Progenitor cell of endocrine pancreas (in vitro differentiated cells): ENCODE data around the gene PTGS1. TPM values are rescaled to one million over a fixed set of nuclear protein-coding genes. Genes with fewer than 3 reads are reported as not detected.
"Not testable (repeated sequence)": the region's sequence is repeated elsewhere in the genome, so short reads cannot be mapped to it uniquely, and the experiment has no call there.

ENCODE experiments used
- DNase-seq: peaks from one replicate; pipeline ENCODE4 v3.0.0; 2021; ENCODE audit warnings: low spot score; ENCODE audit not compliant: unreplicated experiment
- H3K27ac Mint-ChIP-seq: 2 replicates; pipeline ENCODE4 v1.8.0; 2021; ENCODE audit warnings: mild to moderate bottlenecking, moderate library complexity, mixed read lengths
- H3K27me3 Mint-ChIP-seq: 2 replicates; pipeline ENCODE4 v1.8.0; 2021; ENCODE audit warnings: mixed read lengths
- H3K36me3 Mint-ChIP-seq: 2 replicates; pipeline ENCODE4 v1.8.0; 2022; ENCODE audit warnings: mixed read lengths; ENCODE audit not compliant: insufficient read depth
- H3K4me1 Mint-ChIP-seq: 2 replicates; pipeline ENCODE4 v1.8.0; 2021; ENCODE audit warnings: low read depth, mixed read lengths
- H3K4me3 Mint-ChIP-seq: 2 replicates; pipeline ENCODE4 v1.8.0; 2021; ENCODE audit warnings: low read depth, mild to moderate bottlenecking, moderate library complexity, mixed read lengths
- H3K9me3 Mint-ChIP-seq: 2 replicates; pipeline ENCODE4 v1.8.0; 2021; ENCODE audit warnings: low read depth, mixed read lengths
- long read RNA-seq: library from polyadenylated mRNA; unstranded; transcript quantifications from one replicate; pipeline ENCODE4 v2.0.0, GENCODE V29; 2020
- total RNA-seq: library from RNA; stranded (reverse); gene quantifications from 2 replicates; pipeline ENCODE4 v1.2.1, GENCODE V29; 2021
- TF ChIP-seq, protein P1 (sequence below): fragments of 200-600 bp; sonication (generic); IDR thresholded peaks from one replicate; pipeline ENCODE4 v1.5.0; 2021; ENCODE audit warnings: antibody characterized with exemption, mild to moderate bottlenecking; ENCODE audit not compliant: unreplicated experiment

The PTGS1 gene
- 0.07 and 0.22 TPM in 2 replicates for total RNA-seq
- long read RNA-seq = 0 reads

DNA sequence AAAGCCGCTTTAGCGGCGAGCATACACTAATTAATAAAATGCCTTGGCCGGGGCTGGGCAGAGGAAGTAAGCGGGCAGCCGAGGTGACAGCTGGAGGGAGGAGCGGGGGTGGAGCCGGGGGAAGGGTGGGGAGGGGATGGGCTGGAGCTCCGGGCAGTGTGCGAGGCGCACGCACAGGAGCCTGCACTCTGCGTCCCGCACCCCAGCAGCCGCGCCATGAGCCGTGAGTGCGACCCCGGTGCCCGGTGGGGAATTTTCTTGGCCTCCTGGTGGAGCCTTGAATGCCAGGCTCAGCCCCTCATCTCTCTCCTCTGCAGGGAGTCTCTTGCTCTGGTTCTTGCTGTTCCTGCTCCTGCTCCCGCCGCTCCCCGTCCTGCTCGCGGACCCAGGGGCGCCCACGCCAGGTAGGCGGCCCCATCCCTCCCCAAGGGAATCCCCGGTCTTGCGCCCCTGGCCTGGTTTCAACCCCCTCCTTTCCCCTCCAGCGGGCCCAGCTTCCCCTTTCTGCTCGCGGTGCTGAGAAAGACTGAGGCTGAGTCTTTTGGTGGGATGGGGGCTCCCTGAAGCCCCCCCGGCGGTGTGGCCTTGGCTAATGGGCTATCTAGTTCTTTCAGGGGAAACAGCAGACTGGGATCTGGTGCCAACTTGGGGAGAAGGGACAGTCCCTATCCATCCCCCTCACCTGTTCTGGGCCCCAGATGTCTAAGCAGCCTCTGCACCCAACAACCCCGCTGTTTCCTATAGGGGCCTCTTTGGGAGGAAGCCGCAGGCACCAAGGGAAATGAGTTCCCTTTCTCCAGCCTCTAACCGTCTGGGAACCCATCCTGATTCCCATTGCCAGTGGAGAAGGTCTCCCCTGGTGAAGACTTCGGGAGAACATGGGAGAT lies at the start of gene PTGS1:
Gene PTGS1, plus strand, starts transcription at position 156 of the 887 bp plus-strand sequence. Its CDS starts 61 bp downstream, at position 217.
- Mint-ChIP-seq H3K9me3 (no peaks in the 10 kb centered on the region), H3K27ac (no peak within 1 kb of the TSS), H3K27me3 (peaks cover 58% of the 10 kb centered on the region), H3K4me1 (peaks cover 8% of the 10 kb centered on the region), H3K4me3 (no peak within 1 kb of the TSS), H3K36me3 (no peaks in the 10 kb centered on the region)
- TF ChIP-seq, protein P1, sequence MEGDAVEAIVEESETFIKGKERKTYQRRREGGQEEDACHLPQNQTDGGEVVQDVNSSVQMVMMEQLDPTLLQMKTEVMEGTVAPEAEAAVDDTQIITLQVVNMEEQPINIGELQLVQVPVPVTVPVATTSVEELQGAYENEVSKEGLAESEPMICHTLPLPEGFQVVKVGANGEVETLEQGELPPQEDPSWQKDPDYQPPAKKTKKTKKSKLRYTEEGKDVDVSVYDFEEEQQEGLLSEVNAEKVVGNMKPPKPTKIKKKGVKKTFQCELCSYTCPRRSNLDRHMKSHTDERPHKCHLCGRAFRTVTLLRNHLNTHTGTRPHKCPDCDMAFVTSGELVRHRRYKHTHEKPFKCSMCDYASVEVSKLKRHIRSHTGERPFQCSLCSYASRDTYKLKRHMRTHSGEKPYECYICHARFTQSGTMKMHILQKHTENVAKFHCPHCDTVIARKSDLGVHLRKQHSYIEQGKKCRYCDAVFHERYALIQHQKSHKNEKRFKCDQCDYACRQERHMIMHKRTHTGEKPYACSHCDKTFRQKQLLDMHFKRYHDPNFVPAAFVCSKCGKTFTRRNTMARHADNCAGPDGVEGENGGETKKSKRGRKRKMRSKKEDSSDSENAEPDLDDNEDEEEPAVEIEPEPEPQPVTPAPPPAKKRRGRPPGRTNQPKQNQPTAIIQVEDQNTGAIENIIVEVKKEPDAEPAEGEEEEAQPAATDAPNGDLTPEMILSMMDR = no peak
- DNase-seq = no peak

DNA sequence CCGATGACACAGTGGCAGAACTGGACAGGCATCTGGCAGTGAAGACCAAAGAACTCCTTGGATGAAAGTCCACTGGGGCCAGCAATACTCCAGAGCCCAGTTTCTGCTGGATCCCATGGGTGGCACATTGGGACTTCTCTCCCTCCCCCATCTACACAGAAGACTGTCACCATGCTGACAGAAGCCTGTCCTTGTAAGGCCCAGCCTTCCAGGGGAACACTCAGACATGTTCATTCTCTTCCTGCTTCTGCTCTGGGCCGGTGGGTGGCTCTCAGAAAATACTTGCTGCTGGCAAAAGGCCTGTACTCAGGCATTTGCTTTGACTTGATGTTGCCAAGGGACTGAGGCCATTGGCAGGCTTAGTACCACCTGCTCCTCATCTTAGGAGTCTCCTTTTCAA lies 48.3 kb upstream of the PTGS1 start:
- Mint-ChIP-seq H3K4me3 (no peak overlapping the region), H3K27me3 (no peaks in the 10 kb centered on the region), H3K36me3 (peaks cover 11% of the 10 kb centered on the region), H3K27ac (no peak overlapping the region), H3K9me3 (no peaks in the 10 kb centered on the region), H3K4me1 (peaks cover 3% of the 10 kb centered on the region)
- TF ChIP-seq, protein P1 = no peak
- DNase-seq = no peak

DNA sequence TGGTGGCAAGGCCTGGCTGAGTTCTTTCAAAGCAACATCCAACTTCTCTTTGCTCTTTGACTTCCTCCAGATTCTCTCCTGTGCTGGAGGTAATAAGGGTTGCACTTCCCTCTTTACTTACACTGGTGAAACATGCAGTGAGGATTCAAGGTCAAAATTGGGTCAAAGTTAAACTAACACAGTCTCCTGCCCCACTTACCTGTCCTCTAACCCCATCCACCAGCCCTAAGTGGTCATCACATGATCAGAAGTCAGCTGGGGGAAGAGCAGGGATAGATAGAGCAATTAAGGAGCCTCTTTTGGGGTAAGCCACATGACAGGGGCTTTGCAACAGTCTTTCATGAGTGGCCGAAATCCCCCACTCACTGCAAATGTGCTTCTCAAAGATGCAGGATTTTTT lies 46.2 kb upstream of the PTGS1 start:
- H3K4me3 Mint-ChIP-seq, DNase-seq, H3K4me1 Mint-ChIP-seq, H3K9me3 Mint-ChIP-seq, H3K27ac Mint-ChIP-seq, H3K27me3 Mint-ChIP-seq: not testable (repeated sequence)
- H3K36me3 Mint-ChIP-seq = peaks cover 11% of the 10 kb centered on the region

DNA sequence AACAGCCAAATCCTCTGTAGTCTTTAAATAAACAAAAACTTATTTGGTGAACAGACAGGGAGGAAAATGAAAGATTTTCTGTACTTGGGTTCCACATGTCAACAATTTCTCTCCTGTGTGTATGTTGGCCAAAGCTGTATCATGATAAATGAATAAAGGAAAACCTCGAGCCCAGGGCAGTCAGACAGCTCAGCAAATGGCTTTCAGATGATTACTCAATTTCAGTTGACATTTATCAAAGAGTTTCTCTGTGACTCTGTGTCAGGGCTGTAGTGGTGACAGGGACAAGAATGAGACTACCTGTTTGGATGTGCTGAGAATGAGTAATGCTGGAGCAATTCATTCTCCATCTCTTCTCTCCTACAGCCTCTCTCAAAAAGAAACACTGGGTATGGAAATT lies 45.7 kb upstream of the PTGS1 start:
- H3K4me1 Mint-ChIP-seq = peaks cover 3% of the 10 kb centered on the region
- no peaks in the 10 kb centered on the region for H3K9me3 Mint-ChIP-seq
- TF ChIP-seq, protein P1 = no peak
- no peaks in the 10 kb centered on the region for H3K27me3 Mint-ChIP-seq
- peaks cover 11% of the 10 kb centered on the region for H3K36me3 Mint-ChIP-seq
- no peak overlapping the region for H3K4me3 Mint-ChIP-seq
- no peak for DNase-seq
- H3K27ac Mint-ChIP-seq = no peak overlapping the region

DNA sequence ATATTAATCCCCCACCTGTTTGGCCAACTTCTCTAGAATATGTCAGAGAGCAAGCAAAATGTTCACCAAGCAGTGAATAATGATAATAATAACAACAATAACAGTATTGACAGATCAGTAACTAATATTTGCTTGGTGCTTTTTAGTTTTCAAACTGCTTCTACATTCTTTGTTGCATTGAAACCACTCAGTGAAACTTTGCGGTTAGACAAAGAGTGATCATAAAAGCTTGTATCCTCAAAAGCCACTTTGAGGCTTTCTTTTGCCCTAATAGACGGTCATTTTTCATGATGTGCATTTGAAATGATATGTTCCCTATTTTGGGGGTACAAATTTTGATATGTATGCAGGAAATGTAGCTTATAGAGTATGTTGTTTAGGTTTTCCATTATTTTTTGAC lies 43.6 kb upstream of the PTGS1 start:
- no peak for DNase-seq
- H3K27me3 Mint-ChIP-seq = peaks cover 5% of the 10 kb centered on the region
- H3K36me3 Mint-ChIP-seq = peaks cover 11% of the 10 kb centered on the region
- no peaks in the 10 kb centered on the region for H3K9me3 Mint-ChIP-seq
- no peak overlapping the region for H3K27ac Mint-ChIP-seq
- no peak overlapping the region for H3K4me3 Mint-ChIP-seq
- TF ChIP-seq, protein P1 = no peak
- H3K4me1 Mint-ChIP-seq = peaks cover 3% of the 10 kb centered on the region

DNA sequence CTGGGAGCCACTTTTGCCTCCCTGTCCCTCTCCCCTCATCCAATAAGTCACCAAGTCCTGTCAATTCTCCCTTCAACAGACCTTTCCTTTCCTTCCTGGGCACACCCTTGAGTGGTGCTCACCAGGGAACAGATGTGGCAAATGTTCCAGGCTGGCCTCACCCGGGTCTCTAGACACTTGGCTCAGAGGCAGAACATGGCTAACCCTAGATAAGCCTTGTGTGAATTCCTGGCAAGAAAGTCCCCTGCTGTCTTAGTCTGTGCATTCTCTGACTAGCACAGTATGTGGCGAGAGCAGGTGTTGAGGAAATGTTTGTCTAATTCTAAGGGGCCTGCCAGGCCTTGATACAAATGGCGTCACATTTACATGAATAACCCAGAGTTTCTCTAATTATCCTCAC lies 41.2 kb upstream of the PTGS1 start:
- no peak overlapping the region for H3K4me3 Mint-ChIP-seq
- H3K27ac Mint-ChIP-seq = no peak overlapping the region
- TF ChIP-seq, protein P1 = no peak
- H3K36me3 Mint-ChIP-seq = peaks cover 2% of the 10 kb centered on the region
- peaks cover 5% of the 10 kb centered on the region for H3K27me3 Mint-ChIP-seq
- H3K4me1 Mint-ChIP-seq = peaks cover 3% of the 10 kb centered on the region
- no peaks in the 10 kb centered on the region for H3K9me3 Mint-ChIP-seq
- no peak for DNase-seq

DNA sequence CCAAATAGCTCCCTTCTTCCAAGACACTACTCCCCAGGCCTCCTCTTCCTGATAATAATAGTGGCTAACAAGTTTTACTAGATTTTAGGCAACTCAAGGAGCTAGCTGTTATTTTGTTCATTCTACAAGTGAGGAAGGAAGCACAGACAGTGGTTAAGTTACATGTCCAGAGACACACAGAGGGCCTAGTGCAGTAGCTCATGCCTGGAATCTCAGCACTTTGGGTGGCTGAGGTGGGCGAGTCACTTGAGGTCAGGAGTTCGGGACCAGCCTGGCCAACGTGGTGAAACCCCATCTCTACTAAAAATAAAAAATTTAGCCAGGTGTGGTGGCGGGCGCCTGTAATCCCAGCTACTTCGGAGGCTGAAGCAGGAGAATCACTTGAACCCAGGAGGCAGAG lies 40.4 kb upstream of the PTGS1 start:
- H3K27ac Mint-ChIP-seq, H3K4me1 Mint-ChIP-seq, H3K36me3 Mint-ChIP-seq, H3K9me3 Mint-ChIP-seq, DNase-seq, H3K4me3 Mint-ChIP-seq, H3K27me3 Mint-ChIP-seq: not testable (repeated sequence)
